Uterus (tissue), 4 donors: ENCODE measurements around the gene PDCL3. TPM values are rescaled to one million over a fixed set of nuclear protein-coding genes. Genes with fewer than 3 reads are reported as not detected.

Source experiments
- DNase-seq, 2 donors: peaks; one replicate each; pipeline ENCODE4 v3.0.0-alpha.2; 2019 to 2020
- H3K27ac ChIP-seq, 2 donors: fragments of 200-600 bp; sonication (generic); 1 replicate in 1 of 2; 2 replicates in 1 of 2; pipeline ENCODE4 v1.5.1; 2016 to 2018
- H3K27me3 ChIP-seq, 2 donors: fragments of 200-600 bp; sonication (generic); one replicate each; pipeline ENCODE4 v1.5.1; 2018 to 2019; ENCODE audit warnings: control low read depth in 1 of 2
- H3K36me3 ChIP-seq, 2 donors: fragments of 200-600 bp; sonication (generic); one replicate each; pipeline ENCODE4 v1.5.1; 2019; ENCODE audit warnings: control low read depth in 1 of 2
- H3K4me1 ChIP-seq, 2 donors: fragments of 200-600 bp; sonication (generic); one replicate each; pipeline ENCODE4 v1.5.1; 2018 to 2019; ENCODE audit warnings: control low read depth in 1 of 2
- H3K4me3 ChIP-seq, 2 donors: fragments of 200-600 bp; sonication (generic); 1 replicate in 1 of 2; 2 replicates in 1 of 2; pipeline ENCODE4 v1.5.1; 2018 to 2019; ENCODE audit warnings: mild to moderate bottlenecking in 1 of 2
- H3K9me3 ChIP-seq, 2 donors: fragments of 200-600 bp; sonication (generic); one replicate each; pipeline ENCODE4 v1.5.1; 2019; ENCODE audit warnings: control low read depth in 1 of 2
- POLR2A ChIP-seq, 2 donors: fragments of 450-650 bp; IDR thresholded peaks; one replicate each; pipeline ENCODE4 v1.6.1; 2016; ENCODE audit warnings: antibody characterized with exemption in 2 of 2, mild to moderate bottlenecking in 1 of 2, moderate library complexity in 1 of 2
- intact Hi-C: fragments of 100-400 bp; cut with DNase I; formaldehyde crosslinking; loops from one replicate; pipeline ENCODE4 v1.15.1; 2023; ENCODE audit warnings: low total_unique reads
- total RNA-seq, 4 donors: library from RNA; depleted of rRNA in 3 of 4; stranded (reverse); fragments of >200 nt in 3 of 4; gene quantifications; one replicate each; pipeline versions ENCODE4 v1.1.0 to v1.2.4, GENCODE V29; 2014 to 2023
- TF ChIP-seq, protein P1 (sequence below), 4 experiments: fragments of 200-600 bp in 2 of 4; fragments of 450-650 bp in 2 of 4; sonication (generic) in 2 of 4; IDR thresholded peaks; one replicate each; pipeline ENCODE4 v1.5.1; 2016 to 2019; ENCODE audit warnings: antibody characterized with exemption in 4 of 4, mild to moderate bottlenecking in 2 of 4, moderate library complexity in 1 of 4
- donor health status: DM: yes; HTN: yes; CAD: no.

PDCL3 gene
- total RNA-seq, 4 donors from 2014 or later, result 3.8 to 24.1 (median 14.9) TPM

DNA sequence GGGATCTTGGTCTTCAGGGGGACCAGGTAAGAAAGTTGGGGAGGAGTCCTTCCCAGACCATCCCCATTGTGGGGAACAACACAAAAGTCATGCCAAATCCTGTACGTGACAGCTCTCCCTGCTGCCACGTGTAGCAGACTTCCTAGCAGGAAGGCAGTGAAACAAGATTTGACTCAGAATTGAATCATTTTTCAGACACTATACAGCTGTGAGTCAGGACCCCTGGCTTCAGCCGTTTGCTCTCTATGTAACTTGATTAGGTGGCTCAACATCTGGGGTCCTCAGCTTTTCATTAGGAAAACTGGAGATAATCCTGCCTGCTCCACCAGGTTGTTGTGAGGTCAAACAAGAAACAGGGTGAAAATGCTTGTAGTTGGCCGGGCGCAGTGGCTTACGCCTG is 32.9 kb upstream of the PDCL3 start:
- H3K9me3 ChIP-seq, result no peaks in the 10 kb centered on the region
- intact Hi-C loops, result no loop called here
- H3K4me1 ChIP-seq, result no peaks in the 10 kb centered on the region
- no peak overlapping the region for H3K27ac ChIP-seq
- H3K36me3 ChIP-seq, result no peaks in the 10 kb centered on the region
- no peaks in the 10 kb centered on the region for H3K27me3 ChIP-seq
- H3K4me3 ChIP-seq, result no peak overlapping the region
- DNase-seq, result no peak
- no peak for TF ChIP-seq POLR2A (IDR thresholded peaks at IDR 0.05)
- TF ChIP-seq, protein P1, sequence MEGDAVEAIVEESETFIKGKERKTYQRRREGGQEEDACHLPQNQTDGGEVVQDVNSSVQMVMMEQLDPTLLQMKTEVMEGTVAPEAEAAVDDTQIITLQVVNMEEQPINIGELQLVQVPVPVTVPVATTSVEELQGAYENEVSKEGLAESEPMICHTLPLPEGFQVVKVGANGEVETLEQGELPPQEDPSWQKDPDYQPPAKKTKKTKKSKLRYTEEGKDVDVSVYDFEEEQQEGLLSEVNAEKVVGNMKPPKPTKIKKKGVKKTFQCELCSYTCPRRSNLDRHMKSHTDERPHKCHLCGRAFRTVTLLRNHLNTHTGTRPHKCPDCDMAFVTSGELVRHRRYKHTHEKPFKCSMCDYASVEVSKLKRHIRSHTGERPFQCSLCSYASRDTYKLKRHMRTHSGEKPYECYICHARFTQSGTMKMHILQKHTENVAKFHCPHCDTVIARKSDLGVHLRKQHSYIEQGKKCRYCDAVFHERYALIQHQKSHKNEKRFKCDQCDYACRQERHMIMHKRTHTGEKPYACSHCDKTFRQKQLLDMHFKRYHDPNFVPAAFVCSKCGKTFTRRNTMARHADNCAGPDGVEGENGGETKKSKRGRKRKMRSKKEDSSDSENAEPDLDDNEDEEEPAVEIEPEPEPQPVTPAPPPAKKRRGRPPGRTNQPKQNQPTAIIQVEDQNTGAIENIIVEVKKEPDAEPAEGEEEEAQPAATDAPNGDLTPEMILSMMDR (IDR thresholded peaks at IDR 0.05), result no peak

DNA sequence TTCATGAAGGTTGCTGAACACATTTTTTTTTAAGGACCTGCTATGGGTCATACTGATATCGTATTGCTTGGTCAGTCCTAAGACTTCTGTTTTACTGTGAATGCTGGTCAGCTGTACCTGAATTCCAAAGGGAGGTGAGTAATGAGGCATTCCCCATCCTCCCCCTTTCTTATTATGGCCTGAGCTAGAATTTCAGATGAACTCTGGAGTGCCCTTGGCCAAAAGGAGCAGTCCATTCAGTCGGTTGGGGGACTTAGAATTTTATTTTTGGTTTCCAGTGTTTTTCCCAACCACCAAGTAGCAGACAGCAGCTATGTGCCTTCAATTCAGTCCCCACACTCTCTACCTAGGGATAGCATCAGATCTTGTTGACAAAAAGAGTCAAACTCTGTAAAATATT is 26.9 kb upstream of the PDCL3 start:
- Histone ChIP-seq H3K9me3 (no peaks in the 10 kb centered on the region), H3K4me1 (no peaks in the 10 kb centered on the region), H3K4me3 (no peak overlapping the region), H3K36me3 (no peaks in the 10 kb centered on the region), H3K27ac (no peak overlapping the region), H3K27me3 (no peaks in the 10 kb centered on the region)
- DNase-seq, result no peak
- intact Hi-C loops, result no loop called here
- TF ChIP-seq POLR2A (IDR thresholded peaks at IDR 0.05), result no peak
- TF ChIP-seq, protein P1 (IDR thresholded peaks at IDR 0.05), result no peak

DNA sequence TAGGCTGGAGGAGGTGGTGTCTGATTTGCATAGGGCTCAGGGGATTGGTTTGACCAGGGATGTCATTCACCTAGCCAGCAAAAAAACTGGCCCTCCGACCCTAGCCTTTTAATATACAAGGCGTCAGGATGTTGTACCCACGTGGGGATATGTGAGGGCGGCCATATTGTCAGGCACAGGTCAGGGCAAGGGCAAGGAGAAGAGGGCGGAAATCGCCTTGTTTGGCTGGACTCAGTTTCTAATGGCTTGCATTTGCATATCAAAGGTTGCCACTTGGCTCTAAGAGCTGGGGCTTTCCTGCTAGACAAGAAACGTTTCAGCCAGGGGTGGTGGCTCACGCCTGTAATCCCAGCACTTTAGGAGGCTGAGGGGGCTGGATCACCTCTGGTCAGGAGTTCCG is 24.9 kb upstream of the PDCL3 start:
- Histone ChIP-seq H3K9me3 (no peaks in the 10 kb centered on the region), H3K4me3 (no peak overlapping the region), H3K36me3 (no peaks in the 10 kb centered on the region), H3K27ac (no peak overlapping the region), H3K4me1 (no peaks in the 10 kb centered on the region), H3K27me3 (no peaks in the 10 kb centered on the region)
- TF ChIP-seq, protein P1 (IDR thresholded peaks at IDR 0.05), result no peak
- TF ChIP-seq POLR2A (IDR thresholded peaks at IDR 0.05), result no peak
- intact Hi-C loops, result no loop called here
- no peak for DNase-seq

DNA sequence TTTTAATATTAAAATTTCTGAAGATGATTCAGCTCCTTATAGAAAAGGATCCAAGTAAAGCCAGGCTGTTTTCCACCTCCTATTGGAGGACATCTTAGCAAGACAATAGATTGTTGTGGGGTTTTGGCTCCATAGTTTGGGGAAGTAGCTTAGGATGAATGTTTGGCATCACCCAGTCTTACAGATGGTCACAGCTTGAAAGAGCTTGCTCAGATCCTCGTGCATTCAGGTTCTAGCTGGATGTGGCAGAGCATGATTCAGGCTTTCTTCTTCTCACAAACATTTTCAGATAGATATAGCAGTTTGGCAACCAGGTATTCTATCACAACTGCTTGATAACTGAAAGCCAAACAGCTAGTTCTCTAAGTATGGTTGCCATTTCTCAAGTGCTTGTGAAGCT is 23.6 kb upstream of the PDCL3 start:
- intact Hi-C loops, result no loop called here
- no peak for TF ChIP-seq POLR2A (IDR thresholded peaks at IDR 0.05)
- TF ChIP-seq, protein P1 (IDR thresholded peaks at IDR 0.05), result no peak
- DNase-seq, result no peak
- Histone ChIP-seq H3K27ac (no peak overlapping the region), H3K4me1 (no peaks in the 10 kb centered on the region), H3K4me3 (no peak overlapping the region), H3K27me3 (no peaks in the 10 kb centered on the region), H3K36me3 (no peaks in the 10 kb centered on the region), H3K9me3 (no peaks in the 10 kb centered on the region)

DNA sequence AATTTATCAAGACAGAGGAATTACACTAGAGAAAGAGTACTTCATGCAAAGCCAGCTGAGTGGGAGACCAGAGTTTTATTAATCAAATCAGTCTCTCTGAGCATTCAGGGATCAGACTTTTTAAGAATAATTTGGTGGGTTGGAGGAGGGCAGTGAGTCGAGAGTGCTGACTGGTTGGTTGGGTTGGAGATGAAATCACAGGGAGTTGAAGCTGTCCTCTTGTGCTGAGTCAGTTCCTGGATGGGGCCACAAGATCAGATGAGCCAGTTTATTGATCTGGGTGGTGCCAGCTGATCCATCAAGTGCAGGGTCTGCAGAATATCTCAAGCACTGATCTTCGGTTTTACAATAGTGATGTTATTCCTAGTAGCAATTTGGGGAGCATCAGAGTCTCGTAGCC is 21.4 kb upstream of the PDCL3 start:
- TF ChIP-seq, protein P1 (IDR thresholded peaks at IDR 0.05), result no peak
- no peak for TF ChIP-seq POLR2A (IDR thresholded peaks at IDR 0.05)
- intact Hi-C loops, result no loop called here

More for the DNA sequence above, 21.4 kb upstream of the PDCL3 start:
- H3K36me3 ChIP-seq, result no peaks in the 10 kb centered on the region
- H3K4me3 ChIP-seq, result no peak overlapping the region
- H3K27ac ChIP-seq, result no peak overlapping the region
- no peaks in the 10 kb centered on the region for H3K27me3 ChIP-seq
- DNase-seq, result no peak
- no peaks in the 10 kb centered on the region for H3K9me3 ChIP-seq
- H3K4me1 ChIP-seq, result no peaks in the 10 kb centered on the region
